ENCODE data around the gene MYEOV. TPM values are rescaled to one million over a fixed set of nuclear protein-coding genes. Genes with fewer than 3 reads are reported as not detected.

The MYEOV gene
- total and polyA plus RNA-seq, 4 donors = 0.37 to 0.82 (median 0.64) TPM

DNA sequence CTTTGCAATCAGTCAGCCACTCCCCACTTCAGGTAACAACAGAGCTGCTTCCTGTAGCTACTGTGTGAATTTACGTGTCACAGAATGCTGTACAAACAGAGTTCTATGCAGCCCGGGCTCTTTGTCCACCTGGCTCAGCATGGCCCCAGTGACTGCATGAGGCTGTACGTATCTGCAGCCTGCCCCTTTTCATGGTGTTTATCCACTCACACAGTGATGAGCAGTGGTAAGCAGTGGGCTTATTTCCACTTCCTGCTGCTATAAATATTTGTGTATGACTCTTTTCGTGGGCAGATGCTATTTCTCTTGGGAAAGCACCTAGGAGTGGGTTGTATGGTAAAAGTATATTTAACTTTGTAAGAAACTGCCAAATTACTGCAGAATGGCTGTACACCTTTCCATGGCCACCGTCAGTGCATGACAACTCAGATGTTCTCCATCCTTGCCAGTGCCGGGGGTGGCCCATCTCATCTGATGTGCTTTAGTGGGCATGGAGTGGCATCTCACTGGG is 43.3 kb downstream of the MYEOV start:
- Histone ChIP-seq H3K27ac (ENCODE audit: low read depth in 1 of 2, low read length in 1 of 2) (no peak overlapping the region), H3K9me3 (ENCODE audit: control insufficient read depth in 4 of 4, insufficient read depth in 3 of 4, low read length in 3 of 4) (peaks cover 0 to 3% (median 0%) of the 10 kb centered on the region in 4 donors), H3K4me3 (no peak overlapping the region), H3K9ac (ENCODE audit: insufficient read depth in 1 of 2, low read length in 2 of 2) (no peak overlapping the region), H3K4me1 (ENCODE audit: control insufficient read depth in 5 of 5, insufficient read depth in 5 of 5, low read length in 5 of 5) (no peaks in the 10 kb centered on the region), H3K36me3 (ENCODE audit: control insufficient read depth in 4 of 4, insufficient read depth in 4 of 4, low read length in 4 of 4) (no peaks in the 10 kb centered on the region), H3K27me3 (ENCODE audit: control insufficient read depth in 3 of 3, insufficient read depth in 3 of 3, low read length in 2 of 3) (no peaks in the 10 kb centered on the region)
- no peak for DNase-seq
- 40 to 56% methylated on average over 6 of the region's 6 CpGs for WGBS, 2 donors
- ATAC-seq (ENCODE audit: insufficient read depth, low FRiP score) = no peak
- TF ChIP-seq, protein P1, sequence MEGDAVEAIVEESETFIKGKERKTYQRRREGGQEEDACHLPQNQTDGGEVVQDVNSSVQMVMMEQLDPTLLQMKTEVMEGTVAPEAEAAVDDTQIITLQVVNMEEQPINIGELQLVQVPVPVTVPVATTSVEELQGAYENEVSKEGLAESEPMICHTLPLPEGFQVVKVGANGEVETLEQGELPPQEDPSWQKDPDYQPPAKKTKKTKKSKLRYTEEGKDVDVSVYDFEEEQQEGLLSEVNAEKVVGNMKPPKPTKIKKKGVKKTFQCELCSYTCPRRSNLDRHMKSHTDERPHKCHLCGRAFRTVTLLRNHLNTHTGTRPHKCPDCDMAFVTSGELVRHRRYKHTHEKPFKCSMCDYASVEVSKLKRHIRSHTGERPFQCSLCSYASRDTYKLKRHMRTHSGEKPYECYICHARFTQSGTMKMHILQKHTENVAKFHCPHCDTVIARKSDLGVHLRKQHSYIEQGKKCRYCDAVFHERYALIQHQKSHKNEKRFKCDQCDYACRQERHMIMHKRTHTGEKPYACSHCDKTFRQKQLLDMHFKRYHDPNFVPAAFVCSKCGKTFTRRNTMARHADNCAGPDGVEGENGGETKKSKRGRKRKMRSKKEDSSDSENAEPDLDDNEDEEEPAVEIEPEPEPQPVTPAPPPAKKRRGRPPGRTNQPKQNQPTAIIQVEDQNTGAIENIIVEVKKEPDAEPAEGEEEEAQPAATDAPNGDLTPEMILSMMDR (IDR thresholded peaks at IDR 0.05; ENCODE audit: control extremely low read depth, extremely low read depth) = no peak

DNA sequence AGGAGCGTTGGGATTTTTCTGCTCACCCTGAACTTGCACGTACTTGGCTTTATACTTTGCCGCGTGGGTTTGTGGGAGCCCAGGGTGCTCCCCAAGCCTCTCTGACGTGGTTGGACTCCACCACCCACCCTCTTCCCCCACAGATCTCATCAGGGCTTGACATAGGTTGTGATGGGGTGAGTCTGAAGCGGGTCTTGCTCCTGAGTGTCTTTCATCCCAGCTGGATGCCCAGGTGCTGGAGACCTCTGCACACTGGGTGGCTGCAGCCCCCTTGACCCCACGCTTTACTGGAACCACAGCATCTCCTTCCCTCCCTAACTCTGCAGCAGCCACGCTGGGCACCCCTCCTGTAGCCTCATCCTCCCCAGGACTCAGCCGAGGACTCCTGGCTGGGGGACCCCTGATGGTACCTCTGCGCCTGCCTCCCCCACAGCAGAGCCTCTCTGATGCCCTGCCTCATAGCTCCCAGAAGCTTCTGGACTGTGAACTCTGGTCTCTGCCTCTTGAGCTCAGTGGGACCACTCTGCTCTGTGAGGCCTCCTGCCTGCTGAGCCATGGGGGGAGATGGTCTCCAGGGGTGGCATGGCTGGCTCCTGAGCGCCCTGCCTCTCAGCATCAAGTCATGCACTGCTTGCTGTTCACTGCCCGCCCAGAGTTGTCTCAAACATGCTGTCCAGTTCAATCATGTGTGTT is 45.2 kb downstream of the MYEOV start:
- no peak overlapping the region for H3K9ac ChIP-seq (ENCODE audit: insufficient read depth in 1 of 2, low read length in 2 of 2)
- no peaks in the 10 kb centered on the region for H3K4me1 ChIP-seq (ENCODE audit: control insufficient read depth in 5 of 5, insufficient read depth in 5 of 5, low read length in 5 of 5)
- ATAC-seq (ENCODE audit: insufficient read depth, low FRiP score) (no peak), DNase-seq (peak in 1 of 3 donors; percentile 6)
- H3K36me3 ChIP-seq (ENCODE audit: control insufficient read depth in 4 of 4, insufficient read depth in 4 of 4, low read length in 4 of 4) = no peaks in the 10 kb centered on the region
- H3K27ac ChIP-seq (ENCODE audit: low read depth in 1 of 2, low read length in 1 of 2) = no peak overlapping the region
- H3K4me3 ChIP-seq = no peak overlapping the region
- WGBS, 2 donors = 92 to 95% methylated on average over 12 of the region's 12 CpGs
- peaks cover 0 to 3% (median 0%) of the 10 kb centered on the region in 4 donors for H3K9me3 ChIP-seq (ENCODE audit: control insufficient read depth in 4 of 4, insufficient read depth in 3 of 4, low read length in 3 of 4)
- H3K27me3 ChIP-seq (ENCODE audit: control insufficient read depth in 3 of 3, insufficient read depth in 3 of 3, low read length in 2 of 3) = no peaks in the 10 kb centered on the region
- TF ChIP-seq, protein P1 (IDR thresholded peaks at IDR 0.05; ENCODE audit: control extremely low read depth, extremely low read depth) = no peak

DNA sequence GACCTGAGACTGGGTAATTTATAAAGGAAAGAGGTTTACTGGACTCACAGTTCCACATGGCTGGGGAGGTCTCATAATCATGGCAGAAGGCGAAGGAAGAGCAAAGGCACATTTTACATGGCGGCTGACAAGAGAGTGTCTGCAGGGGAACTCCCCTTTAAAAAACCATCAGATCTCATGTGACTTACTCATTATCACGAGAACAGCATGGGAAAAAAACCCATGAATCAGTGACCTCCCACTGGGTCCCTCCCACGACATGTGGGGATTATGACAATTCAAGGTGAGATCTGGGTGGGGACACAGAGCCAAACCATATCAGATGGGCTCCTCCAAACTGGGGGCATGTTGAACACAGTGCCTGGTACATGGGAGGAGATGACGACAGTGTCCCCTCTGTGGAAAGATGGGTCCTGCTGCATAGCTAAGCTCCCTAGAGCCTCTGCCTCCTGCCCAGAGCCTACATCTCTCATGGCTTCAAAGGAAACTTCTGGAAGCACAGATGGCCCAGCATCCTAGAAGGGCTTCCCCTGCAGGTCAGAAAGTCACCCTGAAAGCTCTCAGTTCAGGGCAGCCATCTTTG is 46.1 kb downstream of the MYEOV start:
- Histone ChIP-seq H3K4me3 (no peak overlapping the region), H3K27ac (ENCODE audit: low read depth in 1 of 2, low read length in 1 of 2) (no peak overlapping the region), H3K9ac (ENCODE audit: insufficient read depth in 1 of 2, low read length in 2 of 2) (no peak overlapping the region), H3K36me3 (ENCODE audit: control insufficient read depth in 4 of 4, insufficient read depth in 4 of 4, low read length in 4 of 4) (no peaks in the 10 kb centered on the region), H3K9me3 (ENCODE audit: control insufficient read depth in 4 of 4, insufficient read depth in 3 of 4, low read length in 3 of 4) (peaks cover 0 to 3% (median 0%) of the 10 kb centered on the region in 4 donors), H3K4me1 (ENCODE audit: control insufficient read depth in 5 of 5, insufficient read depth in 5 of 5, low read length in 5 of 5) (no peaks in the 10 kb centered on the region), H3K27me3 (ENCODE audit: control insufficient read depth in 3 of 3, insufficient read depth in 3 of 3, low read length in 2 of 3) (no peaks in the 10 kb centered on the region)
- 77 to 96% methylated on average over 5 of the region's 5 CpGs for WGBS, 2 donors
- TF ChIP-seq, protein P1 (IDR thresholded peaks at IDR 0.05; ENCODE audit: control extremely low read depth, extremely low read depth) = no peak
- ATAC-seq (ENCODE audit: insufficient read depth, low FRiP score) (no peak), DNase-seq (peak in 1 of 3 donors; percentile 2)

Measured in lung (tissue), 12 donors.